Activated T-cell treated with anti-CD3 and anti-CD28 coated beads, Interleukin-2, amount 50 U/mL, for 48 hours (primary cell): ENCODE data around the gene MYO1H.

Experiments
- DNase-seq, 2 experiments: peaks; one replicate each; pipeline ENCODE4 v3.0.0-alpha.2; 2020

MYO1H gene

DNA sequence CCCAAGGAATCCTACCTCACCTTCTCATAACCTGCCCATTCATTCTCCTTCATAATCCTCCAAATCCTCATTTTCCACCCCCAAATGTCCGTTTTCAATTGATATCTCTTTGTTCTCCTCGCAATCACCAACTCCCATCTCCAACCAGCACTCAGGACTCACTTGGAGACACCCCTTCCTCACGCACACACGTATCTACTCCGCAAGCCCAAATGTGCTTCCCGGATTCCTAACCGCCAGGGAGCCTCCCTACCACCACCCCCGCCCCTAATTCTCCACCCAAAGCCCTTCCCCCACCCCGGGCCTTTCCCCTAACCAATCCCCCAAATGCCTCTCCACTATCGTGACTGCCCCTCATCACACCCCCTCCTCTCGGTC, 129.1 kb downstream of the MYO1H start:
- DNase-seq: no peak

DNA sequence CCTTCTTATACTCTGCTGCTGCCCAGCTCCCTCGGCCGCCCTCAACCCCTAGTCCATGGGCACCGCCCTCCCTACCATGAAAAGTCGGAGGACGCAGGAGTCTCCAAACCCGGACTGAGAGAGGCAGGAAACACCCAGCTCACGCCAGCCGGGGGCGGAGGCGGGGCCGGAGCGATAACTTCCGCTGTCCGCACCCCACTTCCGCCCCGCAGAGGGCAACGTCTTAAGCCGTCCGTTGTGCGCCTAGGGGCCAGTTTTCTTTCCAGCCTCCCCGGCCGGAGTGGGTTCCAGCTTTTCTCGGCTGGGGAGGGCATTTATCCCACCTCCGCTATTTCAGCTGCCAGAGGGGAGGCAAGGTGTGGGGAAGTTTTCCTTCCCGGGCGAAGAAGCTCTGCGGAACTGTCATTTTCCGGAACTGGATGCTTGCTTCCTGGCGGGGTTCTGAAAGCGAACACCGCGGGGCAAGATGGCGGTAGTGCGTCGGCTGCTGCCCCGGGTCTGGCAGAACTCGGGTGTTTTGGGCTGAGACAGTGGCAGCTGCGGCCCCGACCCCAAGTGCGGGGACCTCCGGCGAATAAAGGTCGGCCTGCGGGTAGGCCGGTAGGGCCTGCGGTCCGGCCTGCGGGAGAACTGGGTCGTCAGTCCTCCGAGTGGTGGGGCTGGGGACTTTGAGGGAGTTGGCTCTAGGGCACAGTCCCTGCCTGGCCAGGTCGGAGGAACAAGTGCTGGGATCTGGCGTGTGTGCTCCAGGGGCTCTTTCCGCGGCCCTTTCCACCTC, 129.7 kb downstream of the MYO1H start, which contains the start of the genes KCTD10 and UBE3B:
Gene KCTD10 (minus strand): TSS at position 116 of the 778 bp plus-strand sequence. CDS start 38 bp downstream, at position 78.
Gene UBE3B (plus strand): TSS at position 450 of the 778 bp plus-strand sequence. CDS start 5,918 bp downstream, outside the sequence.
- DNase-seq: peak; percentile 91 to 92

DNA sequence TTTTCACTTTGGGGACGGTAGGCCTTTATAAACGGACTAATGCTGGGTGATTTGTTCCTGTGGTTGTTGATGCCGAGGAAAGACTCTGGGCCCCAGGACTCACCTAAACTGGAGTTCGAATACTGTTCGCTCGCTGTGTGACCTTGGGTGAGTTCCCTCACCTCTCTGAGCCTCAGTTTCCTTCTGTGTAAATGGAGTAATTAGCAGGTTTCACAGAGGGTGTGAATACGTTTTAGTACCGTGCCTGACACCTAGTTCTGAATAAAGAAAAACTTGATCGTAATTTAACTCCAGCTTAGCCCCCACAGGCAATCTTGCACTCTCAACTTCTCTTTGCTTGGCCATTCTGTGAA, 130.2 kb downstream of the MYO1H start:
- DNase-seq: no peak

DNA sequence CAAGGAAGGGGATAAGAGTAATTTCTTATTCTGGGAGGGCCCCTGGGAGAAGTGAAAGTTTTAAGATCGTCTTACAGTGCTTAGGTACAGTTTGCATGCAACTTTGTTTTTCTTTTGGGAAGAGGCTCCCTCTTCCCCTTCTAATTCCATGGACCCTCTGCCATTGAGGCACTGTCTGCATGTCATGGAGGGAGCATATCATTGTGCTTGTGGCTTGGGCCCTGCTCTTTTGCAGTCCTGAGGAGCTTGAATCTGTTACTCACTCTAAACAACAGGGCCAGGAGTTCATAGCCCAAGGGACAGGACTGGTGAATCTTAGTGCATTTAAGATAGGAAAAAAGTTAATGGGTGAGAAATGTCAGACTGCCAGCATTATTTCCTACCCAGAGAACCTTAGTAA, 132.1 kb downstream of the MYO1H start:
- DNase-seq: no peak

DNA sequence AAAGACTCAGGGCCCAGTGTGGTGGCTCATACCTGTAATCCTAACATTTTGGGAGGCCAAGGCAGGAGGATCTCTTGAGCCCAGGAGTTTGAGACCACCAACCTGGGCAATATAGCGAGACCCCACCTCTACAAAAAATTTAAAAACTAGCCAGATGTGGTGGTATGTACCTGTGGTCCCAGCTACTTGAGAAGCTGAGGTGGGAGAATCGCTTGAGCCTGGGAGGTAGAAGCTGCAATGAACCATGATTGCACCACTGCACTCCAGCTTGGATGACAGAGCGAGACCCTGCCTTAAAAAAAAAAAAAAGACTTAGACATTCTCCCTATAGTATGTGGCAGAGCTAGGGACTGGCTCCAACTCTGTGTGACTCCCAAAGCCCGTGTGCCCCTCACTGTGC, 132.7 kb downstream of the MYO1H start:
- no peak for DNase-seq

DNA sequence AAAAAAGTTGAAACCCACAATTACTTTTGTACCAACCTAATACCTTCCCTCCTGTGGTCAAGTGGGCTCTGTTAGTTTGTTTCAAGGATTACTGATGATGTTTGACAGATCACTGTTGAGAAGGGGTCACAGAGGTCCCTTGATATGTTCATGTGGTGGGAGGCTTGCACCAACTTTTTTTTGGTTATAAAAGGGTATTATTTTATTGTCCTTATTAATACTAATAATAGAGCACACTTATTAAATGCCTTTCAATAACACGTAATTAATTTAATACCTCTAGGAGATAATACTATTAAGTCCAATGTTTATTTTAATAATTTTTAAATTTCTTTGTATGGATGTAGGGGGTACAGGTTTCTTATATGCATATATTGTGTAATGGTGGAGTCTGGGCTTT, 134.2 kb downstream of the MYO1H start:
- DNase-seq: no peak

DNA sequence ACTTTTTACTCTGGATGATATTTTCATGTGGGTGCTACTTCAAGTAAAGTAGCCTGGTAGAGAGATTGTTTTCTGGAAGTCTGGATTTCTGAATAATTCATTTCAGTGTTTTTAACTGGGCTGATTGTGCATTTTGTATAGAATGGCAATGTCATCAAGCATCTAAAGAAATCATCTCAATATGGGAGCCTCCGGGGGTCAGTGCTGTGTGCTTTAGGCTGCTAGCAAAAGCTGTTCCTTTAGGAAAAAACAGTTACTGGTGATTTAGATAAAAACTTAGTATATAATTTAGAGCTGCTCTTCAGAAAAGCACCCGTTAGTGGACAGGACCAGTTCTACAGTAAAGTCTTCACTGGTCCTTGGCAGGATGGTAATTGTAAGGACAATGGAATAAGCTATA, 134.8 kb downstream of the MYO1H start:
- no peak for DNase-seq

DNA sequence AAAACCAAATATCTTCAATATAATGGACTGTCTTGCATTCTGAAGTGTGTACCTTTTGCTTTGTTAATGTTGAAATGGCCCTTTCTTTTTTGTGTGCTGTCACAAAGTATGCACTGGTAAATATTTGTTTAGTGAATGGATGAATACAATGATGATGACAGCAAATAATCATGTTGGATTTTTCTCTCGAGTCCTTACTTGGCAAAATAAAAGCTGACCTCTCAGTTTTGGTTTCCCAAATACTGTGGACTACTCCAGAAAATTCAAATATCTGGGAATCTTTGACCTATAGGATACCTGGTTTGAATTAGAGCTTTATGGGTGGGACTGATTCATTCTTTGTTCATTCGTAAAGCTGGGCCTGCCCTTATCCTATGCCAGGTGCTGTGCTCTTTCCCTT, 135.2 kb downstream of the MYO1H start:
- DNase-seq: no peak

DNA sequence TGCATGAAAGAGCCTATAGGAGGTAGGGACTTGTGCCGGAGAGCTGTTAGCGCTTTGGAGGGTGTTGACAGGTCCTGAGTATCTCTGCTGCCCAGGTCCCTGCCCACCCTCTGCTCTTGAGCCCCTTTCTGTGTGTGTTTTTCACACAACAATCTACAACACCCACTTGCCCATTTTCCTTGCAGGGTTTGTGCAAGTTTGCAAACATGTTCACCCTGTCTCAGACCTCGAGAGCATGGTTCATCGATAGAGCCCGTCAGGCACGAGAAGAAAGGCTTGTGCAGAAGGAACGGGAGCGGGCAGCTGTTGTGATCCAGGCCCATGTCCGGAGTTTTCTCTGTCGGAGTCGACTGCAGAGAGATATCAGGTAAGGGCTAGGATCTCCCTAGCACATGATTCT, 135.6 kb downstream of the MYO1H start:
- no peak for DNase-seq

DNA sequence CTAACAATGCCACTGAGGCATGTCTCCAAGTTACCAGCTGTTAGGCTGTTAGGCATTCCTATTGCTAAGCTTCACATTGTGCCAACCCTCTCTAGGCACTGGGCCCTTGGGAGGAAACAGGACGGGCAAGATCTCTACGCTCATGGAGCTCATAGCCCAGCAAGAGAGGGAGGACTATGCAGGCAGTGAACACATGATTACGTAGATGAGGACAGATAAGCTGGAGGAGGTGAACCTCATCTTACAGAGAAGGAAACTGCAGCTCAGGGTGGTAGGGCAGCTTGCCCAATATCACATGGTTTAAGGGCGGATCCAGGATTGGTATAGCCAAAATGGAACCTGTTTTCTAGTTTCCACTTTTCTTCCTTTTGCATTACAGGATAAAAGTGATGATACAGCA, 137.5 kb downstream of the MYO1H start:
- no peak for DNase-seq

DNA sequence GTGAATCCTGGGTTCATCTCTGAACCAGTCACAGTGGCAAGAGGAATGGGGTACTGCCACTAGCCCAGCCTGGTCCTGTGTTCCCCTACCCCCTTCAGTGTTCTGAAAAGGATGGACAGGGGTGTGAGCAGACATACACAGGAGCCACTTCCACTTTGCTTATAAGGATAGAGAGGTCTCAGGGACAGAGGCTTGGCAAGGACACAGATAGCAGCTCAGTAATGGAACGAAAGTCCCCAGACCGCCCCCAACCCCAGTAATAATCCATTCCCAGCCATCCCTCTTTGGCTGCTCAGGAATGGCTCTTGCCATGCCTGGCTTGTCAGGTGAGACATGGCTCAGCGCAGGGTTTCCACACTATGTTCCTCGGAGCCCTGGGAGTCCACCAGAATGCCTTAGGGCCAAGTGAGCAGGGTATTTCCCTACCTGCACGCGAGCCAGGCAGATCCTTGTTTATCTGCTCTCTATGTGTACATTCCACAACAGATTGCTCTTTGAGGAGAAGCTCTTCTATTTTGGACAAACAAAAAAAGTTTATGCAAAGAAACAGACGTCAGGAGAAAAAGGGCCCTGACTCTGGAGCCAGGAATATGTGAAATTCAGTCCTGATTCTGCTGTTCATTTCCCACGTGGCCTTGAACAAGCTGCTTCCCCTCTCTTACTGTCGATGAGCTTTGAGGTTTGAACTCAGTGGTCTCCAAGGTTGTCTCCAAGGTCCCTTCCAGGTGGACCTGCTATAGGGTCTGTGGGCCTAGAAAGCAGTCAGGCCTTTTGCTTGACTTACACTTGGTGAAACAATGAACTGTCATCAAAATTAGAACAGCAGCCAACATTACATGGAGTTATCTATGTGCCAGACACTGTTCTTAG, 139.7 kb downstream of the MYO1H start:
- no peak for DNase-seq

DNA sequence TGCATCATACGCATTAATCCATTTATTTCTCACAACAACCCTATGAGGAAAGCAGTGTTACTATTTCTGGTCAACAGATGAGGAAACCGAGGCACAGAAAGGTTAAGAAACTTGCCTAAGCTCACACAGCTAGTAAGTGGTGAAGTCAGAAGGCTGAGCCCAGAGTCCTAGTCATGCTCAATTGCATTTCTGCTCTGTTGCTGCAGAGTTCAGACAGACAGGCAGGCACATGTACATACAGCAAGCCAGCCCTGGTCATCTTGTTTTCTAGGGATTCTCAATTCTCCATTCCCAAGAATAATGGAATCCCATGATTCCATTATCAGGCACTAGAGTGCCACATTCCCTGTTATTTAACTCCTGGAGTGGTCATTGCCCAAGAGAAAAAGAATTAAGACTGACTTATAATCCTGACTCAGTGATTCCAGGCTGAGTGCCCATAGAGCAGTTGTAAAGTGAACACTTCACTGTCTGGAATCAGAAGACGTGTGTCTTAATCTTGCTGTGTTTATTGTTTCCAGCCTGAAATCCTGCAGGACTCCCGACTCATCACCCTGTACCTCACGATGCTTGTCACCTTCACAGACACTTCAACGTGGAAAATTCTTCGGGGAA, 140.5 kb downstream of the MYO1H start:
- DNase-seq: no peak

DNA sequence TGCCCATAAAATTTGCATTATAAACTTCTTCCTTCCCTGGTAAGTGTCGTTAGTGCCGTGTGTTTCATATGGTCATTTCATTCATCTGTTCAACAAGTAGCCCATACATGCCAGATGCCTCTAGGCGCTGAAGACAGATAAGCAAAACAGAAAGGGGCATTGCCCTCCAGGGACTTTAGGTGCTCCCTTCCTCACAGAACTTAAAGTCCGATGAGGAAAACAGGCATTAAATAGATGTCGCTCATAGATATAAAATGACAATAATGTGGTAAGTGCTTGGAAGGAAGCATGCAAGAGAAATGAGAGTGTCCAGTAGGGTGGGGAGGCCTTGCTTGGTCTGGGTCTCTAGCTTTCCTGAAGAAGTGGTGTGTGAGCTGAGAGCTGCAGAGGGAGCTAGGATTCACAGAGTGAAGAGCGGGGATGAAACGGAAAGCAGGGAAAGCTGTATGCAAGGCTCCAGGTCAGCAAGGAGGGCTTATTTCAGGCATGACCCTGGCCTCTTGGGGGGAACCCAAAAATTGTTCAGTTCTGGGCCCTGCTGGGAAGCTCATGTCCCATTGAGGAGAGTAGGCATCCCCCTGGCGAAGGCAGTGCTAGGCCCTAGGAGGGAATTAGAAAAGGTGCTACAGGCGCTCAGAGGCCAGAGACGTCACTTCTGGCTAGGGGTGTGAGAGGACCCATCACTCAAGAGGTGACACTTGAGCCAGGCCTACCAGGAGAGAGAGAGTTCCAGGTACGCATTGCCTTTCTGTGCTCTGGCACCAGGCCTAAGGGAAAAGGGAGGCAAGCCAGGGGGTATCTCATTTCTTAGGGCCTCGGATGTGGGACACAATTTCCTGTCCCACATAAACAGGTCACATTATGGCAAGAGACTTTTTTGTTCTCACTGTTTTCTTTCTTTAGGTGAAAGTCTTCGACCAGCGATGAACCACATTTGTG, 141.6 kb downstream of the MYO1H start:
- DNase-seq: no peak

DNA sequence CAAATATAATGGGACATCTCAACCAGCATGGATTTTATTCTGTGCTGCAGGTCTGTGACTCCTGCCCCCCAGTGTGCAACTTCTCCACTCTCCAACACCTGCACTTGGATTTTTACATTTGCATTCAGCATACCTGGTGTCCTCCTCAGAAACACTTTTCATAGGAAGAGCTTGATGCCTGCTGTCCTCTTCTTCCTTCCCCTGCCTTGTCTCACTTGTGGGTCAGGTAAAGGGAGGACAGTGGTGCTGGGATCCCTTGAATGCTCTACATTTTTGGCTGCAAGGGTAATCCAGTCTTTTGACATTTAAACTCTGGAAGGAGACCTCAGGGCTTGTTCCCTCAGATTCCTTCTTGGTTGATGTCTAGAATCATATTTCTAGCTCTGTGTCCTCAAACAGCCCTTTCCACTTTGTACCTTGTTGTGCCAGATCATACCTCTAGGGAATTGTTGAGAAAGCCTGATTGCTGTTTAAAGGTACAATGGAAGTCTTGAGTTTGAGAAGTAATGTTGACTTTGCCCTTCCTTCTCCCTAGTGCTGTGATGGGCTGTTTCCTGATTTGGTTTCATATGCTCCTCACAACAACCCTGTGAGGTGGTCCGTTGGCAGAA, 142.4 kb downstream of the MYO1H start:
- no peak for DNase-seq

DNA sequence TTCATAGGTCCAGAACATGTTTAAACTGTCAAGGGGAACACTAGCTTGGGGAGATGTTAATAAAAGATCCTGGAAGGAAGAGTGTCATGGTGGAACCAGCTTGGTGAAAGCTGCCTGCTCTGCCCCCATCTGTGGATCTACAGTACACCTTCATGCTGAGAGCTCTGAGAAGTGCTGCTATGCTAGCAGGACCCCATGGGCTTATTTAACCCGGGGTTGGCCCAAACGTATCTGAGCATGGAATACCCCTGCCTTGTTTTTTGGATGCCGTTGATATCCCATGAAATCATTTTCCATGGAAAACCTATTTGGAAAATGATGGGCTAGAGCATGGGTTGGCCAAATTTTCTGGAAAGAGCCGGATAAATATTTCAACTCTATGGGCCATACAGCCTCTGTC, 144.0 kb downstream of the MYO1H start:
- DNase-seq: no peak

DNA sequence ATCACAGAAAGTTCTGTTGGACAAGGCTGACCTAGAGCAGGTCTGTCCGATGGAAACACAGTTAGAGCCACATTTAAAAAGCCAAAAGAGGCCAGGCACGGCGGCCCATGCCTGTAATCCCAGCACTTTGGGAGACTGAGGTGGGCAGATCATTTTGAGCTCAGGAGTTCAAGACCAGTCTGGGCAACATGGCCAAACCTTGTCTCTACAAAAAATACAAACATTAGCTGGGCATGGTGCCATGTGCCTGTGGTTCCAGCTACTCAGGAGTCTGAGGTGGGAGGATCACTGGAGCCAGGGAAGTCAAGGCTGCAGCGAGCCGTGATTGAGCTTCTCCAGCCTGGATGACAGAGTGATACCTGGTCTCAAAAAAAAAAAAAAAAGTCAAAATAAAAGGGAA, 144.7 kb downstream of the MYO1H start:
- DNase-seq: no peak

DNA sequence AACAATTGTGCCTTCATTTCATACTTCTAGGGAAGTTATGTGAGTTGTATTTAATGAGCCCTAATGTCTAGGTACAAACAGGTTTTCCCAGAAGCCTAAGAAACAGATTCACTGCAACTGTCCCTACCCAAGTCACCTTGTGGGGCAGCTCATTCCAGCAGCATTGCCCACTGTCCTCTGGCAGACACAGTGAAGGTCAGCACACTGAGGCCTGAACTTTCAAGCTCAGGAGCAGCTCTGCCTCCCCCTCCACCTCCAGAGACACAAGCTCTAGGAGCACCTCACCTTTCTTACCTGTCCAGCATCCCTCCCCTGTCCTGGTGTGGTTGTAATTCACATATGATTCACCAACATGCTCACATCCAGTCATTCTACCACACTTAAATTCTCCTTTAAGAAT, 145.4 kb downstream of the MYO1H start:
- DNase-seq: no peak

DNA sequence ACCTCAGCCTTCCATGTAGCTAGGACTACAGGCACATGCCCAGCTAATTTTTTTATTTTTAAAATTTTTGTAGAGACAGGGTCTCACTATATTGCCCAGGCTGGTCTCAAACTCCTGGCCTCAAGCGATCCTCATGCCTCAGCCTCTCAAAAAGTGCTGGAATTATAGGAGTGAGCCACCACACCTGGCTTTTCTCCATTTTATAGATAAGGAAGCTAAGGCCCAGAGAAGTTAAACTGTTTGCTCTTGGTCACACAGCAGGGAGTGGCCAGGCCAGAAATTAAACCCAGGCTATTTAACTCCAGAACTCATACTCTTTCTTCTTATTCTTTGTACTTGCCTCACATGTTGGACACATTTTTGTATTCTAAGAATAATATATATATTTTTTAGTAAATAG, 146.2 kb downstream of the MYO1H start:
- no peak for DNase-seq

DNA sequence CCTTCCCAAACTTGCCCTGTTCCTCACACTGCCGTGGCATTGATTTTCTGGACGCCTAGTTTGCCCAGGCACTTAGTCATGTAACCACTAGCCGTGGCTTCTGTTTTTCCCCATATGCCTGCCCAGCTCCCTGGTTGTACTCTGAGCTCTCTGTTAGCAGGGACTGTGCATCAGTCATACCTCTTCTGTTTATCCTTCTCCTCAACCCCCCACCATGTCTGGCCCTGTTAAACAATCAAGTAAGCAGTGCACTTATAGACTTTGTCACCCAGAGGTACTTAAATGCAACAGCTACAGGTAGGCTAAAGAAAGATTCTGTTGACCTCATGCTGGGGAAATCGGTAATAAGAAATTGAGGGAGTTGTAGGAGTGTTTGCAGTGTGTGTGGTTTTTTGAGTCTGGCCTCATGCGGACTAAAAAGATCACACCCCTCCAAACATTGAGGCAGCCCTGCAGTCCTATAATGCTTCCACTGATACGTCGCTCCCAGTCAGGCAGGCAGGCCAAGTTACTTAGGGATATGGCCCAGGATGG, 146.7 kb downstream of the MYO1H start:
- DNase-seq: no peak

DNA sequence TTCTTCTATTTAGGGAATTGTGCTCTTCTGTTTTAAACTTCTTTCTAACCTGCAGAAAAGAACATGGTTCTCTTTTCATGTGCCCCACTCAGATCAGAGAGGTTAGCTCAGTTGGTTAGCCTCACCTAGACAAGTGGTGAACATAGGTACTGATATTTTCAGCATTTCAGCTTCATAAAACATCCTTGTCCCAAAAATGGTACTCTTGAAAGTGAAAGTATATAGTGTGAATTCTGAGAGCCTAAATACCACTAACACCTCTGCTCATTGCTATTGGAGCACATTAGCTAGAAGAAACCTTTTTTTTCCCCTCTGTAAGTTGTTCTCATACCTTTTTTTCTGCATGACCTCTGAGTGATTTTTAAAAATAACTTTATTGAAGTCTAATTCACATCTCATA, 147.3 kb downstream of the MYO1H start:
- no peak for DNase-seq

DNA sequence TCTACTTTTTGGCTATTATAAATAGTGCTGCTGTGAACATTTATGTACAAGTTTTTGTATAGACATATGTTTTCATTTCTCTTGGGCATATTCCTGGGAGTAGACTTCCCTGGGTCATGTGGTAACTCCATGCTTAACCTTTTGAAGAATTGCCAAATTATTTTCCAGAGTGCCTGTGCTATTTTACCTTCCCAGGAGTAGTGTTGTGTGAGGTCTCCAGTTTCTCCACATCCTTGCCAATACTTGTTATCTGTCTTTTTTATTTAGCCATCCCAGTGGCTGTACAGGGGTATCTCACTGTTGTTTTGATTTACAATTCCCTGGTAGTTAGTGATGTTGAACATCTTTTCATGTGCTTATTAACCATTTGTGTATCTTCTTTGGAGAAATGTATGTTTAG, 148.6 kb downstream of the MYO1H start:
- no peak for DNase-seq

DNA sequence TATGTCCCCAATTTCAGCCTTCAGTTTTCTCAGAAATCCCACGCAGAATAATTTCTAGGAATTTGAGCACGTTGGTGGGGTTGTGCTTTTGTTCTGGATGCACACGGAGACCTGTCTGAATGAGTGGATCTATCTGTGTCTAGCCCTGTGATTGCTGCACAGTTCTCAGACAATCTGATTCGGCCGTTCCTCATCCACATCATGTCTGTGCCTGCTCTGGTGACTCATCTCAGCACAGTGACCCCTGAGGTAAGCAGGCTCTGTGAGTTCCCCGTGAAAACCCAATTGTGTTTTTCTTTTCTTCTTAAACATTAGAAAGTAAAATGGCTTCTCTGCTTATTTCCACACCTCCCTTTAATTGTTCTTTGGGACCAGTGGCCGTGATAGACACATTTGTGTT, 150.0 kb downstream of the MYO1H start:
- DNase-seq: no peak
